ENCODE results near the gene HDC.

HDC gene

DNA sequence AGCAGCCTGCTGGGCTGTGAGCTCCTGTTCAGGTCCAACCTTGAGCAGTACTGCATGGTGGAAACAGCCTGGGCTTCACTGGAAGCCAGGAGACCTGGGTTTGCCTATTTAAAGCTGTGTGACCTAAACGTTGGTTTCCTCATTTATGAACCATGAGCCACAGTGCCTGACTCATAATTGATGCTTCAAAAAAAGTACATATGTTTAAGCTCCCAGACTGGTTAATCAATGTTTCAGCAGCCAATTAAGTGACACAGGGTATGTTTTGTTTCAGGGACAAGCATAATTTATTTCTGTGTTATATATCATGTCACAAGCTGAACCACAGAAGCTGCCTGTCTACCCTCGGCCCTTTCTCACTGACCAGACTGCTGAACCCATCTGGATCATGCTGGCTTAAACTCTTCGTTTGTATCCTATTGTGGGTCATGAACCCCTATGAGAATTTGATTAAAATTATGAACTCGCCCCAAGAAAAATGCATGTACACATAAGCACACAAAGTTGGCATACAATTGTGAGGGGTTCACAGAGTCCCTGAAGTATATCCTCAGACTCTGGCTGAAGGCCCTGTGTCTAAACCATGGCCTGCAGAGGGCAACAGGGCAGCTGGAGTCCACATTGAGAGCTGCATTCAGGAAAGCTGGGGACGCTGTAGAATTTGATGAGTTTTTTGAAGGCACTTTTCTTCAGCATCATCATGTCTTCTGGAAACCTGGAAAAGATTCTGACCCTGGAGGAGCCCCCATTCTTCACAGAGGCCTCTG, 23.7 kb downstream of the HDC start:
- H3K36me3 ChIP-seq (ENCODE audit: control insufficient read depth in 1 of 2, insufficient read depth in 2 of 2, low read depth in 1 of 2, low read length in 2 of 2), result no peaks in the 10 kb centered on the region
- H2BK5ac ChIP-seq (ENCODE audit: low read depth, low read length, poor library complexity, severe bottlenecking), result no peak overlapping the region
- 72% methylated on average over 5 of the region's 5 CpGs for WGBS
- no peak overlapping the region for H3K23ac ChIP-seq (ENCODE audit: low read length in 2 of 2)
- no peak overlapping the region for H2BK15ac ChIP-seq (ENCODE audit: low read depth, poor library complexity, severe bottlenecking)
- no peak overlapping the region for H3K27ac ChIP-seq (ENCODE audit: low read length, poor library complexity, severe bottlenecking)
- H3K79me1 ChIP-seq (replicated peaks; ENCODE audit: low read length, poor library complexity, severe bottlenecking), result no peaks in the 10 kb centered on the region
- H3K4me3 ChIP-seq (ENCODE audit: insufficient read depth in 1 of 2, low read depth in 1 of 2, low read length in 2 of 2), result no peak overlapping the region
- H3K4ac ChIP-seq (ENCODE audit: low read depth in 1 of 2, low read length in 2 of 2), result no peak overlapping the region
- H3K27me3 ChIP-seq (ENCODE audit: control insufficient read depth in 1 of 2, insufficient read depth in 1 of 2, low read length in 2 of 2), result no peaks in the 10 kb centered on the region
- H3K4me2 ChIP-seq (ENCODE audit: low read length, poor library complexity, severe bottlenecking), result no peak overlapping the region
- H2AK5ac ChIP-seq (ENCODE audit: low read length, severe bottlenecking), result no peak overlapping the region
- no peak overlapping the region for H4K8ac ChIP-seq (ENCODE audit: low read length)
- H2BK12ac ChIP-seq (ENCODE audit: low read length in 2 of 2), result no peak overlapping the region
- H4K91ac ChIP-seq (ENCODE audit: low read length), result no peak overlapping the region
- no peak overlapping the region for H3K9ac ChIP-seq (ENCODE audit: low read length)
- DNase-seq, result peak; percentile 51
- H2AFZ ChIP-seq (ENCODE audit: low read depth, low read length), result no peak overlapping the region
- H2BK120ac ChIP-seq (ENCODE audit: low read depth, low read length), result no peak overlapping the region
- no peaks in the 10 kb centered on the region for H3K4me1 ChIP-seq (ENCODE audit: control insufficient read depth, insufficient read depth, low read depth, low read length)
- no peak overlapping the region for H3K14ac ChIP-seq (ENCODE audit: low read length in 2 of 2)
- no peak overlapping the region for H3K18ac ChIP-seq (ENCODE audit: low read depth in 1 of 2, low read length in 2 of 2)
- no peaks in the 10 kb centered on the region for H3K9me3 ChIP-seq (ENCODE audit: control insufficient read depth, low read length)

- Histone ChIP-seq H2AK5ac (ENCODE audit: low read length, severe bottlenecking) (no peak overlapping the region), H3K27ac (ENCODE audit: low read length, poor library complexity, severe bottlenecking) (no peak overlapping the region), H3K4ac (ENCODE audit: low read depth in 1 of 2, low read length in 2 of 2) (no peak overlapping the region), H3K9ac (ENCODE audit: low read length) (no peak overlapping the region), H3K18ac (ENCODE audit: low read depth in 1 of 2, low read length in 2 of 2) (no peak overlapping the region), H3K14ac (ENCODE audit: low read length in 2 of 2) (no peak overlapping the region), H2AFZ (ENCODE audit: low read depth, low read length) (no peak overlapping the region), H3K23ac (ENCODE audit: low read length in 2 of 2) (no peak overlapping the region), H3K4me1 (ENCODE audit: control insufficient read depth, insufficient read depth, low read depth, low read length) (no peaks in the 10 kb centered on the region), H3K9me3 (ENCODE audit: control insufficient read depth, low read length) (no peaks in the 10 kb centered on the region), H4K8ac (ENCODE audit: low read length) (no peak overlapping the region), H3K27me3 (ENCODE audit: control insufficient read depth in 1 of 2, insufficient read depth in 1 of 2, low read length in 2 of 2) (no peaks in the 10 kb centered on the region), H3K36me3 (ENCODE audit: control insufficient read depth in 1 of 2, insufficient read depth in 2 of 2, low read depth in 1 of 2, low read length in 2 of 2) (no peaks in the 10 kb centered on the region), H4K91ac (ENCODE audit: low read length) (no peak overlapping the region), H2BK120ac (ENCODE audit: low read depth, low read length) (no peak overlapping the region), H3K4me2 (ENCODE audit: low read length, poor library complexity, severe bottlenecking) (no peak overlapping the region), H2BK15ac (ENCODE audit: low read depth, poor library complexity, severe bottlenecking) (no peak overlapping the region), H2BK12ac (ENCODE audit: low read length in 2 of 2) (no peak overlapping the region), H3K4me3 (ENCODE audit: insufficient read depth in 1 of 2, low read depth in 1 of 2, low read length in 2 of 2) (no peak overlapping the region), H2BK5ac (ENCODE audit: low read depth, low read length, poor library complexity, severe bottlenecking) (no peak overlapping the region), H3K79me1 (replicated peaks; ENCODE audit: low read length, poor library complexity, severe bottlenecking) (no peaks in the 10 kb centered on the region)
- WGBS, result 83% methylated on average over 2 of the region's 2 CpGs
- no peak for DNase-seq
Measured at GRCh38 chr15:50238255-50238654, 27.3 kb downstream of the HDC start.

DNA sequence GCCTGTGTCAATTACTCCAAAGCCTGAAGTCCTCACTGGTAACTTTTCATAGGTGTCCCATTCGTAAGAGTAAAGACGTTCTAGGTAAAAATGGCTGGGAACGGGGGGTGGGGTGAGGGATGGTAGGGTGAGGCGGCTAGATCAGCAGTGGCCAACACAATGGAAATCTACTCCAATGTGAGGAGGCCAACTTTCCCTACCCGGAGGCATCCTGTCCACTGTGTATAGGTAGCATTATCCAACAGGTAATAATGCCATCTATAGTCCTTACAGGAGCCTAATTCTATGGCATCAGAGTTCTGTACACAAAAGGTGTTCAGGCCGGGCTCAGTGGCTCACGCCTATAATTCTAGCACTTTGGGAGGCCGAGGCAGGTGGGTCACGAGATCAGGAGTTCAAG, 29.1 kb downstream of the HDC start:
- Histone ChIP-seq H4K91ac (ENCODE audit: low read length) (no peak overlapping the region), H2BK120ac (ENCODE audit: low read depth, low read length) (no peak overlapping the region), H3K79me1 (replicated peaks; ENCODE audit: low read length, poor library complexity, severe bottlenecking) (no peaks in the 10 kb centered on the region), H3K27me3 (ENCODE audit: control insufficient read depth in 1 of 2, insufficient read depth in 1 of 2, low read length in 2 of 2) (no peaks in the 10 kb centered on the region), H3K4me1 (ENCODE audit: control insufficient read depth, insufficient read depth, low read depth, low read length) (no peaks in the 10 kb centered on the region), H3K4me2 (ENCODE audit: low read length, poor library complexity, severe bottlenecking) (no peak overlapping the region), H2BK15ac (ENCODE audit: low read depth, poor library complexity, severe bottlenecking) (no peak overlapping the region), H3K9me3 (ENCODE audit: control insufficient read depth, low read length) (no peaks in the 10 kb centered on the region), H2AFZ (ENCODE audit: low read depth, low read length) (no peak overlapping the region), H4K8ac (ENCODE audit: low read length) (no peak overlapping the region), H3K23ac (ENCODE audit: low read length in 2 of 2) (no peak overlapping the region), H2BK12ac (ENCODE audit: low read length in 2 of 2) (no peak overlapping the region), H2AK5ac (ENCODE audit: low read length, severe bottlenecking) (no peak overlapping the region), H3K4ac (ENCODE audit: low read depth in 1 of 2, low read length in 2 of 2) (no peak overlapping the region), H3K4me3 (ENCODE audit: insufficient read depth in 1 of 2, low read depth in 1 of 2, low read length in 2 of 2) (no peak overlapping the region), H3K36me3 (ENCODE audit: control insufficient read depth in 1 of 2, insufficient read depth in 2 of 2, low read depth in 1 of 2, low read length in 2 of 2) (no peaks in the 10 kb centered on the region), H3K18ac (ENCODE audit: low read depth in 1 of 2, low read length in 2 of 2) (no peak overlapping the region), H2BK5ac (ENCODE audit: low read depth, low read length, poor library complexity, severe bottlenecking) (no peak overlapping the region), H3K27ac (ENCODE audit: low read length, poor library complexity, severe bottlenecking) (no peak overlapping the region), H3K9ac (ENCODE audit: low read length) (no peak overlapping the region), H3K14ac (ENCODE audit: low read length in 2 of 2) (no peak overlapping the region)
- 92% methylated on average over 9 of the region's 9 CpGs for WGBS
- no peak for DNase-seq

GRCh38 chr15:50235794-50236193, 29.7 kb downstream of the HDC start:
- no peak overlapping the region for H2BK120ac ChIP-seq (ENCODE audit: low read depth, low read length)
- DNase-seq, result peak; percentile 9
- H2AK5ac ChIP-seq (ENCODE audit: low read length, severe bottlenecking), result no peak overlapping the region
- H3K27ac ChIP-seq (ENCODE audit: low read length, poor library complexity, severe bottlenecking), result no peak overlapping the region
- WGBS, result 69% methylated on average over 1 of the region's 1 CpG
- no peak overlapping the region for H3K4me2 ChIP-seq (ENCODE audit: low read length, poor library complexity, severe bottlenecking)
- H4K91ac ChIP-seq (ENCODE audit: low read length), result no peak overlapping the region
- H2BK5ac ChIP-seq (ENCODE audit: low read depth, low read length, poor library complexity, severe bottlenecking), result no peak overlapping the region
- no peak overlapping the region for H2BK12ac ChIP-seq (ENCODE audit: low read length in 2 of 2)
- no peak overlapping the region for H2BK15ac ChIP-seq (ENCODE audit: low read depth, poor library complexity, severe bottlenecking)
- H2AFZ ChIP-seq (ENCODE audit: low read depth, low read length), result no peak overlapping the region
- H3K9ac ChIP-seq (ENCODE audit: low read length), result no peak overlapping the region
- H3K4me3 ChIP-seq (ENCODE audit: insufficient read depth in 1 of 2, low read depth in 1 of 2, low read length in 2 of 2), result no peak overlapping the region
- H3K14ac ChIP-seq (ENCODE audit: low read length in 2 of 2), result no peak overlapping the region
- no peak overlapping the region for H3K18ac ChIP-seq (ENCODE audit: low read depth in 1 of 2, low read length in 2 of 2)
- H3K27me3 ChIP-seq (ENCODE audit: control insufficient read depth in 1 of 2, insufficient read depth in 1 of 2, low read length in 2 of 2), result no peaks in the 10 kb centered on the region
- H3K23ac ChIP-seq (ENCODE audit: low read length in 2 of 2), result no peak overlapping the region
- H4K8ac ChIP-seq (ENCODE audit: low read length), result no peak overlapping the region
- H3K79me1 ChIP-seq (replicated peaks; ENCODE audit: low read length, poor library complexity, severe bottlenecking), result no peaks in the 10 kb centered on the region
- no peaks in the 10 kb centered on the region for H3K36me3 ChIP-seq (ENCODE audit: control insufficient read depth in 1 of 2, insufficient read depth in 2 of 2, low read depth in 1 of 2, low read length in 2 of 2)
- H3K4me1 ChIP-seq (ENCODE audit: control insufficient read depth, insufficient read depth, low read depth, low read length), result no peaks in the 10 kb centered on the region
- H3K4ac ChIP-seq (ENCODE audit: low read depth in 1 of 2, low read length in 2 of 2), result no peak overlapping the region
- no peaks in the 10 kb centered on the region for H3K9me3 ChIP-seq (ENCODE audit: control insufficient read depth, low read length)

Measured in mesenchymal stem cell (in vitro differentiated cells and primary cell).